ENCODE data around the gene LHX6.

- no peak for TF ChIP-seq RAD21 (IDR thresholded peaks at IDR 0.05; ENCODE audit: low read depth)
- TF ChIP-seq EP300 (IDR thresholded peaks at IDR 0.05; ENCODE audit: borderline replicate concordance): no peak
- no peak for TF ChIP-seq CEBPB (IDR thresholded peaks at IDR 0.05)
- TF ChIP-seq MAX (IDR thresholded peaks at IDR 0.05): peak; percentile 38; the same call in 1 of the 2 replicates
- peak; percentile 70 for TF ChIP-seq TAF1 (IDR thresholded peaks at IDR 0.05; ENCODE audit: low read depth)
- no peak for TF ChIP-seq REST (IDR thresholded peaks at IDR 0.05; ENCODE audit: low read depth)
- TF ChIP-seq YY1 (IDR thresholded peaks at IDR 0.05; ENCODE audit: low read depth): no peak
- TF ChIP-seq USF1 (IDR thresholded peaks at IDR 0.05): no peak
Measured at GRCh38 chr9:122159026-122159924, 69.5 kb downstream of the LHX6 start, which contains the start of the genes MORN5 and NDUFA8.

All from Ishikawa (cell line).